AG04450 (cell line): ENCODE data around the gene CREB5. TPM values are rescaled to one million over a fixed set of nuclear protein-coding genes. Genes with fewer than 3 reads are reported as not detected.

ENCODE experiments used
- CTCF ChIA-PET: fragments of 300-600, 350-600 bp; formaldehyde crosslinking; extraction: SDS; loops from one replicate; lab custom pipeline; 2022; ENCODE audit warnings: antibody characterized with exemption, inconsistent platforms; lab: Charles Lee
- POLR2A ChIA-PET: fragments of 350-600 bp; formaldehyde crosslinking; extraction: SDS; loops from one replicate; lab custom pipeline; 2021; ENCODE audit warnings: antibody characterized with exemption, inconsistent platforms; lab: Yijun Ruan, JAX
- DNase-seq: peaks from one replicate; pipeline ENCODE4 v3.0.0-alpha.2; 2011; ENCODE audit warnings: low read depth, low spot score
- H3K27ac ChIP-seq: one replicate; pipeline ENCODE4 v1.5.1; 2012; ENCODE audit warnings: low read depth, low read length, control low read depth
- H3K27me3 ChIP-seq: one replicate; pipeline ENCODE4 v1.6.0; 2012; ENCODE audit warnings: low read length; ENCODE audit not compliant: control insufficient read depth, insufficient read depth
- H3K4me3 ChIP-seq: 2 replicates; pipeline ENCODE4 v1.5.1; 2011; ENCODE audit warnings: mild to moderate bottlenecking, low read depth, low read length, control low read depth
- H3K9me3 ChIP-seq: 2 replicates; pipeline ENCODE4 v1.5.1; 2012; ENCODE audit warnings: low read length; ENCODE audit not compliant: control insufficient read depth, insufficient read depth
- CTCF ChIP-seq: IDR thresholded peaks from 2 replicates; pipeline ENCODE4 v1.5.1; 2011; ENCODE audit warnings: low read depth, low read length, control low read depth, inconsistent platforms
- polyA plus RNA-seq: library from polyadenylated mRNA; depleted of rRNA; stranded (reverse); fragments of >200 nt; gene quantifications from 2 replicates; pipeline ENCODE4 v1.2.3, GENCODE V29; 2011

Gene CREB5
- polyA plus RNA-seq, 1 experiment, result 22.1 TPM

- CTCF ChIA-PET, result interaction anchor here (1.7 to 1.8 kb wide), 2 partner anchors 9 to 23 kb away, joined by 4 to 5 read pairs; no protein-coding TSS in a partner anchor
- Histone ChIP-seq H3K9me3 (no peaks in the 10 kb centered on the region), H3K27ac (no peak overlapping the region), H3K27me3 (peaks cover 4% of the 10 kb centered on the region), H3K4me3 (no peak overlapping the region)
- DNase-seq, result no peak
- TF ChIP-seq CTCF, result no peak
- POLR2A ChIA-PET, result no interaction called here
Measured at GRCh38 chr7:28830846-28831245, 418.5 kb downstream of the CREB5 start.

GRCh38 chr7:28832669-28833068, 420.4 kb downstream of the CREB5 start:
- peaks cover 4% of the 10 kb centered on the region for H3K27me3 ChIP-seq
- no peaks in the 10 kb centered on the region for H3K9me3 ChIP-seq

GRCh38 chr7:28835800-28836199, 423.5 kb downstream of the CREB5 start:
- Histone ChIP-seq H3K27me3 (peaks cover 5% of the 10 kb centered on the region), H3K9me3 (no peaks in the 10 kb centered on the region), H3K4me3 (no peak overlapping the region), H3K27ac (no peak overlapping the region)
- POLR2A ChIA-PET, result no interaction called here
- DNase-seq, result no peak
- CTCF ChIA-PET, result no interaction called here
- no peak for TF ChIP-seq CTCF

More at GRCh38 chr7:28832669-28833068, 420.4 kb downstream of the CREB5 start:
- Histone ChIP-seq H3K27ac (no peak overlapping the region), H3K4me3 (no peak overlapping the region)
- ChIA-PET POLR2A (no interaction called here), CTCF (interaction anchor here (1.1 to 1.8 kb wide), 3 partner anchors 8 to 23 kb away, joined by 3 to 5 read pairs (median 4); no protein-coding TSS in a partner anchor)
- DNase-seq, result no peak
- no peak for TF ChIP-seq CTCF

DNA sequence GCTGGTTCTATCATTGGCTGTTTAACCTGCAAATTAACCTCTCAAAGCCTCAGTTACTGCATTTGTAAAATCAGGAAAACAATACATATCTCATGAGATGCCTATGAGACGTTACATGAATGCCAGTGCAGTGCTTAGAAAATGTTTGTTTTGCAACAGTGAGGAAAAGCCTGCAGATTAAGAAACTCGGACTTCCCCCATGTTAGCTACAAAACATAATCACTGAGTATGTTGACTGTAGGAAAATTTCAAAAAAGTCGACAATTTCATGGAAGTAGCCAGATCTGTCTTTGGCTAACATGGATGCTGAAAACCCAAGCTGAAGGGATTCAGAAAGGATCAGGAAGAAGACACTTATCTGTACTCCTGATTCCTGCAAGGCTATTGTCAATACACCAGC, 424.4 kb downstream of the CREB5 start:
- ChIA-PET CTCF (interaction anchor here (1.0 kb wide), 1 partner anchor 84 kb away, joined by 3 read pairs; no protein-coding TSS in a partner anchor), POLR2A (no interaction called here)
- no peak overlapping the region for H3K4me3 ChIP-seq
- peaks cover 2% of the 10 kb centered on the region for H3K27me3 ChIP-seq
- no peak overlapping the region for H3K27ac ChIP-seq
- no peak for TF ChIP-seq CTCF
- no peaks in the 10 kb centered on the region for H3K9me3 ChIP-seq
- DNase-seq, result no peak

DNA sequence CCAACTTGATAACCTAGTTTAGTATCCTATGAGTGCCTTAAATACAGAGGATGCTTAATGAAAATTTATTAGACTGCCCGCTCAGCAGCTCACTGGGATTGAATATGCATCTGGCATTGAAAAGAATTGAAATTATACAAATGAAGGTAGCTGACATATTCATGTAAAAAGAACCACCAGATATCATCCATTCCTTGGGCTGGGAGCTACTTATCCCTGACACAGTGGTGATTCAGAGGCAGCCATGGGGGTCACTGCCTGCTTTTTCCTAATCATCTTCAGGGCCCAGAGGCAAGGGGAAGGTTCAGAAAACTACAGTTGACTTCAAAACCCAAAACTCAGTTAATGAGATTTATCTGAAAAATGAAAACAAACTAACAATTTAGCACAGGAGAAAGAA, 424.9 kb downstream of the CREB5 start:
- DNase-seq, result no peak
- no peak overlapping the region for H3K4me3 ChIP-seq
- POLR2A ChIA-PET, result no interaction called here
- no peak overlapping the region for H3K27ac ChIP-seq
- H3K9me3 ChIP-seq, result no peaks in the 10 kb centered on the region
- CTCF ChIA-PET, result interaction anchor here (1.0 kb wide), 1 partner anchor 84 kb away, joined by 3 read pairs; no protein-coding TSS in a partner anchor
- peaks cover 2% of the 10 kb centered on the region for H3K27me3 ChIP-seq
- TF ChIP-seq CTCF, result no peak
